ENCODE measurements around the gene ANK3. TPM values are rescaled to one million over a fixed set of nuclear protein-coding genes. Genes with fewer than 3 reads are reported as not detected.

The ANK3 gene
- total RNA-seq, 2 donors from 2014 or later, result 55.4 to 126 TPM

DNA sequence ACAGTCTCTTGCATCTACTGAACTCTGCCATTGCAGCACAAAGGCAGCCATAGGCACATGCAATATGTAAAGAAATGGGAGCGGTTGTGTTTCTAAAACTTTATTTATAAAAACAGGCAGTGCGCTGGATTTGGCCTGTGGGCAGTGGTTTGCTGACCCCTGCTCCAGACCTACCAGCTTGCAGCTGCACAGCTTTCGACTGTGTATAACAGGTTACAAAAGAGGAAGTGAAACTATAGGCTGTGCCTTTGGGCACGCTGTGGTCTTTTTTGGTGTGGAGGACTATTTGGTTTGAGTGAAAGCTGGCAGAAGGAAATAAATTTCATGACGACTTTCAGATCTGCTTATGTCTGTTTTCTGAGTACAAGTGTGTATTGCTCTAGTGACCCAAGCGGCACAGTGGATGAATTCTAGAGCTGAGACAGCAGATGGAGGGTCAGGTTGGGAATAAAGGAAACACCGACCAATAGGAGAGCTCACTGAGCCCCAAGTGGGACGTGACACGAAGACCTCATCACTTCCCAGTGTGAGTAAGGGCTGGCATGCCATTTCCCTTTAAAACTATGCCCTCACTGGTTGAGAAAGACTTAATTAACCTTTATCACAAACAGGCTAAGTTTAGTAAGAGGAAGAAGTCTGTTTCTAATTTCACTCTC is 152.7 kb downstream of the ANK3 start:
- Histone ChIP-seq H3K36me3 (no peaks in the 10 kb centered on the region), H3K4me3 (no peak overlapping the region), H3K9me3 (no peaks in the 10 kb centered on the region), H3K27me3 (replicated peaks; ENCODE audit: insufficient read depth) (no peaks in the 10 kb centered on the region), H3K4me1 (ENCODE audit: control insufficient read depth in 1 of 2, low read depth in 2 of 2) (peaks cover 0 to 13% of the 10 kb centered on the region in 2 donors), H3K27ac (no peak overlapping the region)
- ATAC-seq (ENCODE audit: insufficient number of reproducible peaks, low FRiP score, low read depth) (peak; percentile 52), DNase-seq (ENCODE audit: low spot score) (no peak)
- TF ChIP-seq, protein P1, sequence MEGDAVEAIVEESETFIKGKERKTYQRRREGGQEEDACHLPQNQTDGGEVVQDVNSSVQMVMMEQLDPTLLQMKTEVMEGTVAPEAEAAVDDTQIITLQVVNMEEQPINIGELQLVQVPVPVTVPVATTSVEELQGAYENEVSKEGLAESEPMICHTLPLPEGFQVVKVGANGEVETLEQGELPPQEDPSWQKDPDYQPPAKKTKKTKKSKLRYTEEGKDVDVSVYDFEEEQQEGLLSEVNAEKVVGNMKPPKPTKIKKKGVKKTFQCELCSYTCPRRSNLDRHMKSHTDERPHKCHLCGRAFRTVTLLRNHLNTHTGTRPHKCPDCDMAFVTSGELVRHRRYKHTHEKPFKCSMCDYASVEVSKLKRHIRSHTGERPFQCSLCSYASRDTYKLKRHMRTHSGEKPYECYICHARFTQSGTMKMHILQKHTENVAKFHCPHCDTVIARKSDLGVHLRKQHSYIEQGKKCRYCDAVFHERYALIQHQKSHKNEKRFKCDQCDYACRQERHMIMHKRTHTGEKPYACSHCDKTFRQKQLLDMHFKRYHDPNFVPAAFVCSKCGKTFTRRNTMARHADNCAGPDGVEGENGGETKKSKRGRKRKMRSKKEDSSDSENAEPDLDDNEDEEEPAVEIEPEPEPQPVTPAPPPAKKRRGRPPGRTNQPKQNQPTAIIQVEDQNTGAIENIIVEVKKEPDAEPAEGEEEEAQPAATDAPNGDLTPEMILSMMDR (IDR thresholded peaks at IDR 0.05), result no peak

DNA sequence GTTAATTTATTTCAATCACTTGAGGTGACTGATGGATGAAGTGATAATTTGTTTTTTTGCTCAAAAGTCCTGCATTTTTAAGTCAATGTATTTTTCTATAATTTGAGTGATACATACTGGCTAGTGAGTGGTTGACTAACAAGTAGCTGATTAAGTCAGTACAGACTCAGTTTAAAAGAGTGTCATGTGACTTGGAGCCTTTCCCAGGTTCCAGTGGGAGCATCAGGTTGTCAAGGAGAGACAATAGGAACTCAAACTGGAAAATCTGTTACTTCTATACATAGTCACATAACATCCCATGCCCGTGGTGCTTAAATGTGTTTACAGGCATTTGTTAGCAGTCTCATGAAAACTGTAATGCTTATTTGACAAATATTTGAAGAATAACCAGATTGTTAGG is 154.7 kb downstream of the ANK3 start:
- Histone ChIP-seq H3K27me3 (replicated peaks; ENCODE audit: insufficient read depth) (no peaks in the 10 kb centered on the region), H3K27ac (no peak overlapping the region), H3K36me3 (no peaks in the 10 kb centered on the region), H3K9me3 (no peaks in the 10 kb centered on the region), H3K4me1 (ENCODE audit: control insufficient read depth in 1 of 2, low read depth in 2 of 2) (peaks cover 0 to 13% of the 10 kb centered on the region in 2 donors), H3K4me3 (no peak overlapping the region)
- DNase-seq (ENCODE audit: low spot score) (no peak), ATAC-seq (ENCODE audit: insufficient number of reproducible peaks, low FRiP score, low read depth) (no peak)
- TF ChIP-seq, protein P1 (IDR thresholded peaks at IDR 0.05), result no peak

DNA sequence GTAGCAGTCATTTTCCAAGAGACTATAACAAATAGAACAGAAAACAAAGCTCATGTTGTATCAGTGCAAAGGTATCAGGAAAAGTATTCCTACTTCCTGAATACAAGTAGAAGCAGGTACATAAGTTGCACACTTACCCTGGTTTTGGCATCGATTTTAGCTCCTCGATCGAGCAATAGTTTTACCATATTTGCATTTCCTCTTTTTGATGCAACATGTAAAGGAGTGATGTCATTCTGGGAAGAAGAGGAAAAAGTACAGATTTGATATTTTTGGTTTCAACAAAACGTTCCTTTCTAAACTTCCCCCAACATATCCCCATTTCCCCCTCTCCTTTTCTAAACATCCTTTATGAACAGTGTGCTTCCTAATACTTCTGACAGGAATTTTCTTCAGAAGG is 155.1 kb downstream of the ANK3 start:
- H3K27me3 ChIP-seq (replicated peaks; ENCODE audit: insufficient read depth), result no peaks in the 10 kb centered on the region
- H3K9me3 ChIP-seq, result no peaks in the 10 kb centered on the region
- ATAC-seq (ENCODE audit: insufficient number of reproducible peaks, low FRiP score, low read depth) (no peak), DNase-seq (ENCODE audit: low spot score) (no peak)
- H3K36me3 ChIP-seq, result no peaks in the 10 kb centered on the region
- H3K4me1 ChIP-seq (ENCODE audit: control insufficient read depth in 1 of 2, low read depth in 2 of 2), result peaks cover 0 to 13% of the 10 kb centered on the region in 2 donors
- H3K4me3 ChIP-seq, result no peak overlapping the region
- TF ChIP-seq, protein P1 (IDR thresholded peaks at IDR 0.05), result no peak
- H3K27ac ChIP-seq, result no peak overlapping the region

DNA sequence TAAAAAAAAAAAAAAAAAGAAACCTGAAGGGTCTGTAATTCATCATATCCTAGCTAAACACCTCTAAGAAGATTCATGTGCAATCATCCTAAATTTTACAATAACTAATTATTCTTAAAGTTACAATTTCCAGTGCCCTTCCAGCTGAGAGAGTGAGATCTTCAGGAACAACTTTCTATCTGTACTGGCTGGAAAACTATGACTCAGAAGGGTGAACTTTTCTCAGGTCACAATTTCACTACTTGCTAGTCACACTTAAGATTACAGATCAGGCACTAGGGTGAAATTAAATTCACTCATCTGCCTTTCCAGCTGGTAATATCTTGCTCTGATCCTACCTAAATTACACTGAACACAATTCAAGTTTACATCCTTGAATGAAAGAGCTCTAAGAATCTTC is 158.8 kb downstream of the ANK3 start:
- H3K27ac ChIP-seq, result no peak overlapping the region
- ATAC-seq (ENCODE audit: insufficient number of reproducible peaks, low FRiP score, low read depth), result peak; percentile 36
- DNase-seq (ENCODE audit: low spot score), result no peak

DNA sequence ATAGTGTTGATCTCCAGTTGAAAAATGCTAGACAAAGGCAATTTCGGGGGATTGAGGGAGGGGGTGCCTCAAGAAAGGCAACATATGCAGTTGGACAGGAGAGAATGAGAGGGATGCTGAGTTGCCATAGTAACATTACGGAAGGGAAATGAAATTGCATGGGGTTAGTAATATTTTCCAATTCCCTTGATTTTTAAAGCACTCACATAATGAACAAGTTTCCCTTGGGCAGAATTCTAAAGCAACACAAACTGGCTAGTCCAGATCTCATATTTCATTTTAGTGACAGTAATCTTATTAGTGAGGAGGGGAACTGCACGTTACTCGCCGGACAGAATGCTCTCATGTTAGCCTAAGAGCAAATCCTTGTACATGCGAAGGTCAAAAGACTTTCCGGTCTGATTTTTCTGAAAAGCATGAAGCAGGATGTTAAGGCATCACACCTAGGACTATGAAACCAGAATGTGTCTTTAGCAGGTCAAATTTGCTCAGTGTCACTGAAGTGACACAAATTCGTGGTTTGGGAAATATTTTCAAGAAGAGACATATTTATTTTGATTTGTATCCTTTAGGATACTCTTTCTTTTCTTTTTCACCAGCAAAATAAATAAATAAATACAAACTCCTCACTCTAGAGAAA is 165.5 kb downstream of the ANK3 start:
- Histone ChIP-seq H3K9me3 (no peaks in the 10 kb centered on the region), H3K27me3 (replicated peaks; ENCODE audit: insufficient read depth) (no peaks in the 10 kb centered on the region), H3K4me3 (no peak overlapping the region), H3K36me3 (no peaks in the 10 kb centered on the region), H3K27ac (no peak overlapping the region), H3K4me1 (ENCODE audit: control insufficient read depth in 1 of 2, low read depth in 2 of 2) (no peaks in the 10 kb centered on the region)
- DNase-seq (ENCODE audit: low spot score) (no peak), ATAC-seq (ENCODE audit: insufficient number of reproducible peaks, low FRiP score, low read depth) (no peak)
- TF ChIP-seq, protein P1 (IDR thresholded peaks at IDR 0.05), result no peak

More for the DNA sequence above, 158.8 kb downstream of the ANK3 start:
- TF ChIP-seq, protein P1 (IDR thresholded peaks at IDR 0.05), result no peak
- Histone ChIP-seq H3K4me1 (ENCODE audit: control insufficient read depth in 1 of 2, low read depth in 2 of 2) (no peaks in the 10 kb centered on the region), H3K36me3 (no peaks in the 10 kb centered on the region), H3K4me3 (no peak overlapping the region), H3K9me3 (no peaks in the 10 kb centered on the region), H3K27me3 (replicated peaks; ENCODE audit: insufficient read depth) (no peaks in the 10 kb centered on the region)

All from thoracic aorta (tissue), 2 donors.